Activated CD4-positive, alpha-beta T cell treated with anti-CD3 and anti-CD28 coated beads for 36 hours (primary cell): ENCODE data around the gene TMCC1. TPM values are rescaled to one million over a fixed set of nuclear protein-coding genes. Genes with fewer than 3 reads are reported as not detected.
"Not testable (repeated sequence)": the region's sequence is repeated elsewhere in the genome, so short reads cannot be mapped to it uniquely, and the experiment has no call there.

Experiments used
- ATAC-seq: fragments of 200-7000 bp; cut with Tn5 transposase; one replicate; pipeline ENCODE4 v1.10.0; 2021; ENCODE audit warnings: mild to moderate bottlenecking, moderate library complexity
- CTCF ChIA-PET: fragments of 350-600 bp; sonication (Branson Sonifier 250); formaldehyde crosslinking; loops from one replicate; lab custom pipeline; 2021; ENCODE audit warnings: antibody characterized with exemption; lab: Charles Lee
- POLR2A ChIA-PET: fragments of 350-600 bp; sonication (Branson Sonifier 250); formaldehyde crosslinking; loops from one replicate; lab custom pipeline; 2021; ENCODE audit warnings: antibody characterized with exemption, inconsistent platforms; lab: Charles Lee
- DNase-seq: peaks from one replicate; pipeline ENCODE4 v3.0.0-alpha.2; 2020
- H3K27ac Mint-ChIP-seq: one replicate; pipeline ENCODE4 v1.8.0; 2021; ENCODE audit warnings: mixed read lengths
- H3K27me3 Mint-ChIP-seq: one replicate; pipeline ENCODE4 v1.8.0; 2021; ENCODE audit warnings: mixed read lengths
- H3K36me3 Mint-ChIP-seq: one replicate; pipeline ENCODE4 v1.8.0; 2021; ENCODE audit warnings: low read depth, mixed read lengths
- H3K4me1 Mint-ChIP-seq: one replicate; pipeline ENCODE4 v1.8.0; 2021; ENCODE audit warnings: mixed read lengths
- H3K4me3 Mint-ChIP-seq: one replicate; pipeline ENCODE4 v1.8.0; 2021; ENCODE audit warnings: mild to moderate bottlenecking, moderate library complexity, mixed read lengths
- H3K9me3 Mint-ChIP-seq: one replicate; pipeline ENCODE4 v1.8.0; 2021; ENCODE audit warnings: low read depth, mixed read lengths
- intact Hi-C, 2 experiments: fragments of 100-400 bp; cut with DNase I in 1 of 2; cut with micrococcal nuclease in 1 of 2; formaldehyde crosslinking; loops; one replicate each; pipeline versions ENCODE4 v1.14.2 to v1.15.1; 2022 to 2024; cut with DNase I, micrococcal nuclease
- total RNA-seq, 2 experiments: library from RNA; stranded (reverse); gene quantifications; one replicate each; pipeline ENCODE4 v1.2.3, GENCODE V29; 2021

The TMCC1 gene
- total RNA-seq, 2 experiments from 2014 or later = 14.8 to 17.3 TPM

DNA sequence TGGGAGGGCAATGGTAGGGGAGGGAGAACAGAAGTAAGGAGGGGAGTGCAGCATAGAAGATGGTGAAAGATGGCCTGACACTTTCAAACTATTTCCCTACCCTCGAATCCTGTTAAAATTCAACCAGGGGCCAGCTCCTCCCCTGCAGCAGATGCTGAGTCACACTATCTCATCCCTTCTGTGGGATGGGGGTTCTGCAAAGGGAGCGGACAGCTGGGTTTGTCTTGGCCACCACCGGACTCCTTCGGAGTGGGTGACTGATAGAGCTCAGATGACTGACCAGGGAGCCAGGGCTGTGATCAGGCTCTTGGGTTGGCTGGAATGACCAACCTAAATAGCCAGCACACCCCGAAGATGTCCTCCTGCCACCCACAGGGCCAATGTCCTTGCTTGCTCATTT is 33.6 kb upstream of the TMCC1 start:
- peaks cover 9% of the 10 kb centered on the region for H3K9me3 Mint-ChIP-seq
- ChIA-PET CTCF (interaction anchor here (0.7 to 1.5 kb wide), 4 partner anchors 15 to 437 kb away, joined by 3 to 7 read pairs (median 3); no protein-coding TSS in a partner anchor), POLR2A (no interaction called here)
- H3K36me3 Mint-ChIP-seq = peaks cover 3% of the 10 kb centered on the region
- H3K27me3 Mint-ChIP-seq = peaks cover 5% of the 10 kb centered on the region
- DNase-seq (no peak), ATAC-seq (no peak)
- no peak overlapping the region for H3K4me3 Mint-ChIP-seq
- H3K4me1 Mint-ChIP-seq = no peaks in the 10 kb centered on the region
- intact Hi-C loops = no loop called here
- no peak overlapping the region for H3K27ac Mint-ChIP-seq

DNA sequence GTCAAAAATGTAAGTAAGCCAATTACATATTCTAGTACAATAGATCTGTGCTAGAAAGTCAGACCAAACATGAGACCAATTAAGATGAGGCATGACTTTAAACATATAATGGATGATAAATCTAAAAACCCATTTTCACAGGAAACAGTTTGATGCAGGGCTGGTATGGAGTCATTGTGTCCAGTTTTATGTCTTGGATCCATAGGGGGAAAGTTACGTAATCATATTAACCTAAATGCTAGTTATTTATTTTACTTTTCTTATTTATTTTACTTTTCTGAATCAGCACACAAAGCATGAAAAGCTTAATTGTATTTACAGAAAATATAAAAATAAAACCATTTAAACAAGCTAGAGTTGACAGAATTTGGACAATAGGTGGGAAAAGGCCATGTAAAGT is 26.3 kb upstream of the TMCC1 start:
- CTCF ChIA-PET = interaction anchor here (0.8 kb wide), 1 partner anchor 19 kb away, joined by 3 read pairs; no protein-coding TSS in a partner anchor
- POLR2A ChIA-PET = no interaction called here
- H3K4me3 Mint-ChIP-seq = no peak overlapping the region

DNA sequence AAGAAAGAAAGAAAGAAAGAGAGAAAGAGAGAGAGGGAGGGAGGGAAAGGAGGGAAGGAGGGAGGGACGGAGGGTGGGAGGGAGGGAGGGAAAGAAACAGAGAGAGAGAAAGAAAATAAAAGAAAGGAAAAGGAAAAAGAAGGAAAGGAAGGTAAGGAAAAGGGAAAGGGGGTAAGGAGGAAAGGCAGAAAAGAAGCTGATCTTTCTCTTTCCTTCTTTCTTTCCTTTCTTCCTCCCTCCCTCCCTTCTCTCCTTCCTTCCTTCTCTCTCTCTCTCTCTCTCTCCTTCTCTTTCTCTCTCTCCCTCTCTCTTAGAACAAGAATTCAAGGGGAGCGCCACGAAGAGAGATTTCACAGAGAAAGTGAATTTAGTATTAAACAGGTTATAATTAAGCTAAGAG is 25.8 kb upstream of the TMCC1 start:
- Mint-ChIP-seq H3K4me3 (no peak overlapping the region), H3K9me3 (peaks cover 29% of the 10 kb centered on the region), H3K36me3 (peaks cover 5% of the 10 kb centered on the region), H3K27ac (no peak overlapping the region), H3K27me3 (peaks cover 2% of the 10 kb centered on the region), H3K4me1 (no peaks in the 10 kb centered on the region)
- CTCF ChIA-PET = interaction anchor here (0.5 to 0.8 kb wide), 2 partner anchors 19 to 42 kb away, joined by 3 read pairs; no protein-coding TSS in a partner anchor
- DNase-seq = no peak
- ATAC-seq = no peak
- intact Hi-C loops = no loop called here
- POLR2A ChIA-PET = no interaction called here

More for the DNA sequence above, 26.3 kb upstream of the TMCC1 start:
- Mint-ChIP-seq H3K36me3 (peaks cover 5% of the 10 kb centered on the region), H3K9me3 (peaks cover 28% of the 10 kb centered on the region), H3K4me1 (no peaks in the 10 kb centered on the region), H3K27me3 (peaks cover 2% of the 10 kb centered on the region), H3K27ac (no peak overlapping the region)
- ATAC-seq (no peak), DNase-seq (no peak)
- intact Hi-C loops = no loop called here

DNA sequence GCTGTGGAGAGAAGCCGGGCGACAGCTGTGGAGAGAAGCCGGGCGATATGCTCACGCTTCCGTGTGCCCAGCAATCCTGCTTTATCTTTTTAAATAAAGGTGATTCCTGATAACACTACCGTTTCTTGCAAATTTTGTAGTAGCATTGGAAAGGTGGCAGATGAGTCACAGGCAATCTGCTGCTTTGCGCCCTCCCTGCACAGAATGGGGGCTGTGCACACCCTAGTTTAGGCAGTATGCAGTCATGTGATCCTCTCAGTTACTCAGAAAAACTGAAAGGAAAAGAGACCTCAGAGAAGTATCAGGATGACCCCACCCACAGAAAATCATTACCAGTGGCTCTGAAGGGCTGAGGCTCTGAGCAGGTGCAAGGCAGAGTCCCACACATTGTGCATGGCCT is 24.9 kb upstream of the TMCC1 start:
- intact Hi-C loops = no loop called here
- H3K27ac Mint-ChIP-seq = no peak overlapping the region
- ATAC-seq (no peak), DNase-seq (no peak)
- H3K9me3 Mint-ChIP-seq = peaks cover 29% of the 10 kb centered on the region
- POLR2A ChIA-PET = no interaction called here
- H3K36me3 Mint-ChIP-seq = peaks cover 5% of the 10 kb centered on the region
- H3K4me3 Mint-ChIP-seq = no peak overlapping the region
- CTCF ChIA-PET = no interaction called here
- H3K4me1 Mint-ChIP-seq = no peaks in the 10 kb centered on the region
- H3K27me3 Mint-ChIP-seq = peaks cover 2% of the 10 kb centered on the region

DNA sequence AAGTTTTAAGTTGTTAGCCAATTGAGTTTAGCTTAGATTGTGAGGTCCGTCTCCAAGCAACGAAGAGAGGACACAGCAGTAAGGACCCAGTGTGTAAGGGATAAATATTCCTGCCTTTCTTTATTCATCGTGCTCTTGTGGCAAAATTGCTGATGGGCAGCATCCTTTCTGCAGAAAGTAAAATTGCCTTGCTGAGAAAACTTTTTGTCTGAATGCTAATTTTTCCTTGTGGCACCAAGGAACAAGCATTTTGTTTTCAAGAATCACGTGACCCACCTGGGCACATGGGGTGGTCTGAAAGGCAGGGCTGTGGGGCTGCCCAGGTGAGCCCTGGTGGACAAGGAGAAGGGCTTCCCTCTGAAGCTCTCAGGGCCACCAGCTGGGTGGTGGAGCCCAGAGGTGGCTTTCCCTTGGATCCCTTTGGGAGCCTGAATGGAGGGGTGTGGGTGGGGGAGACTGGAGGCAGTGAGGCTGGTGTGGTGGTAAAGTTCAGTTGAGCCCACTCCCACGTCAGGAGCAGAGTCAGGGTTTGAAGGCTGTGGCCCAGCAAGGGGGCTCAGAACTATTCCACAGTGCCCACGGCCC is 24.0 kb upstream of the TMCC1 start:
- DNase-seq (no peak), ATAC-seq (no peak)
- Mint-ChIP-seq H3K27me3 (no peaks in the 10 kb centered on the region), H3K9me3 (peaks cover 29% of the 10 kb centered on the region), H3K4me3 (no peak overlapping the region), H3K4me1 (no peaks in the 10 kb centered on the region), H3K36me3 (peaks cover 5% of the 10 kb centered on the region), H3K27ac (no peak overlapping the region)
- ChIA-PET CTCF (interaction anchor here (0.8 kb wide), 1 partner anchor 16 kb away, joined by 3 read pairs; no protein-coding TSS in a partner anchor), POLR2A (no interaction called here)
- intact Hi-C loops = no loop called here

DNA sequence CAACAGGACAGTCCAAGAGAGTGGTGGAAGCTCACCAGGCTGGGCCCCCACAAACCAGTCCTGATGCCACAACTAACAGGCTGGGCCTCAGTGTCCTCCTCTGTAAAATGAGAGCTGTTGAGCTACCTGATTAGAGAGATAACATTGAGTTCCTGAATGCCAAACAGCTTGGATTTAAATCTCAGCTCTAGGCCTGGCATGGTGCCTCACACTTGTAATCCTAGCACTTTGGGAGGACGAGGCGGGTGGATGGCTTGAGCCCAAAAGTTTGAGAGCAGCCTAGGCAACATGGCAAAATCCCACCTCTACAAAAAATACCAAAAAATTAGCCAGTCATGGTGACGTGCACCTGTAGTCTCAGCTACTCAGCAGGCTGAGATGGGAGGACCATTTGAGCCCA is 20.1 kb upstream of the TMCC1 start:
- H3K4me3 Mint-ChIP-seq = no peak overlapping the region
- H3K27me3 Mint-ChIP-seq = peaks cover 4% of the 10 kb centered on the region
- intact Hi-C loops = no loop called here
- peaks cover 5% of the 10 kb centered on the region for H3K36me3 Mint-ChIP-seq
- no peaks in the 10 kb centered on the region for H3K4me1 Mint-ChIP-seq
- no peak for ATAC-seq
- H3K27ac Mint-ChIP-seq = no peak overlapping the region
- peaks cover 22% of the 10 kb centered on the region for H3K9me3 Mint-ChIP-seq
- POLR2A ChIA-PET = no interaction called here
- DNase-seq = no peak
- CTCF ChIA-PET = interaction anchor here (0.6 kb wide), 1 partner anchor 14 kb away, joined by 3 read pairs; no protein-coding TSS in a partner anchor

DNA sequence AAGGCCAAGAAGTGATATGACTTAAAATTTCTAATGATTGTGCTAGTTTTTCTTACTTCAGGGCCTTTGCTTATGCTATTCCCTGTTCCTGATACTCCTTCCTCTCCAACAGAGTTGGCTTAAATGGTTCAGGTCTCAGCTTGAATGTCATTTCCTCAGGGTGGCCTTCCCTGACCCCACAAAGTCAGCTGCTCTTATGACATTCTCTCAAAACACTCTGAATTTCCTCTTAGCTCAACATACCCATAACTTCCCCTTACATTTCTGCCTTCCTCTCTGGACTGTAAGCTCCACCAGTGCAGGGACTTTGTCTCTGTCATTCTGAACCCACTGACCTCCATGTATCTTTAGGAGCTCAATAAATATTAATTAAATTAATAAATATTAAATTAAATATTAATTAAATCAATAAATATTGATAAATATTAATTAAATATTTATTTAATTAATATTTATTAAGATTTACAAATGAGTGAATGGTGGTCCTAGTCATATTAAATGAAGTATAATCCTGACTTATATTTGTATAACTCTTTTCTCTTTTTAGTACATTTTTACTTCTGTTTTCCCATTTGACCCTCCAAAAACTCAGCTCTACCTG is 17.9 kb upstream of the TMCC1 start:
- CTCF ChIA-PET = interaction anchor here (0.9 kb wide), 1 partner anchor 10 kb away, joined by 4 read pairs; no protein-coding TSS in a partner anchor
- POLR2A ChIA-PET = no interaction called here

DNA sequence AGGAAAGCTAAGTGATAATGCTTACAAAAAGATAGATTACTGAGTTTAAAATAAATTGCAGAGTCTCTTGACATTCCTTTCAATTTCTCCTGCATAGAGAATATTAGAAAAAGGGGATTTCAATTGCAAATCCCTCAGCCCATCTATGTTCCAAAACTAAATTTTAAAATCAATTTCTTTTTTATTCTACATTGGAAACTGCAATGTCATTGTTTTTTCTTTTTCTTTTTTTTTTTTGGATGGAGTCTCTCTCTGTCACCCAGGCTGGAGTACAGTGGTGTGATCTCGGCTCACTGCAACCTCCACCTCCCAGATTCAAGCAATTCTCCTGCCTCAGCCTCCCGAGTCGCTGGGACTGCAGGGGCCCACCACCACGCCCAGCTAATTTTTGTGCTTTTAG is 15.7 kb upstream of the TMCC1 start:
- POLR2A ChIA-PET, DNase-seq, H3K4me3 Mint-ChIP-seq, H3K27ac Mint-ChIP-seq, intact Hi-C loops, H3K27me3 Mint-ChIP-seq, ATAC-seq, H3K4me1 Mint-ChIP-seq: not testable (repeated sequence)
- H3K36me3 Mint-ChIP-seq = peaks cover 22% of the 10 kb centered on the region
- CTCF ChIA-PET = interaction anchor here (0.7 to 1.4 kb wide), 2 partner anchors 25 to 658 kb away, joined by 3 to 5 read pairs; no protein-coding TSS in a partner anchor
- H3K9me3 Mint-ChIP-seq = peaks cover 16% of the 10 kb centered on the region

More for the DNA sequence above, 17.9 kb upstream of the TMCC1 start:
- Mint-ChIP-seq H3K4me1 (no peaks in the 10 kb centered on the region), H3K36me3 (peaks cover 3% of the 10 kb centered on the region), H3K4me3 (no peak overlapping the region), H3K27me3 (peaks cover 4% of the 10 kb centered on the region), H3K9me3 (peaks cover 11% of the 10 kb centered on the region), H3K27ac (no peak overlapping the region)
- DNase-seq (no peak), ATAC-seq (no peak)
- intact Hi-C loops = no loop called here

DNA sequence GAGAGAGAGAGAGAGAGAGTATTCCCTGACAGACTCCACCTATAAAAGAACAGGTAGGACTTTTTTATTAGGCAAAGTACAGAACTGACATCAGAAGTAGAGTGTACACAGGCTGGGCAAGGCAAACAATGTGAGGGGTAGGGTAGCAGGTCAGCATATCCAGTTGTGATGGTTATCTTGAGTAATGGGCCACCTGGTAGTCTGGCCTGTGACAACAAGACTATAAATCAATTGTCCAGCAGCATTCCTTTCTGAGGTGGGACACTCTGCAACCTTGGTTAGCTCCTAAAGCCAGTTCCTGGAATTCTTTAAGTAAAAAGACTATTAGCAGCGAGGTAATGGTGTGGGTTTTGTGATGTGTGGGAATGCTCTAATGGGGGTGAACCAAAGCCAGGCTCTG is 14.9 kb upstream of the TMCC1 start:
- POLR2A ChIA-PET = no interaction called here
- no peak for DNase-seq

DNA sequence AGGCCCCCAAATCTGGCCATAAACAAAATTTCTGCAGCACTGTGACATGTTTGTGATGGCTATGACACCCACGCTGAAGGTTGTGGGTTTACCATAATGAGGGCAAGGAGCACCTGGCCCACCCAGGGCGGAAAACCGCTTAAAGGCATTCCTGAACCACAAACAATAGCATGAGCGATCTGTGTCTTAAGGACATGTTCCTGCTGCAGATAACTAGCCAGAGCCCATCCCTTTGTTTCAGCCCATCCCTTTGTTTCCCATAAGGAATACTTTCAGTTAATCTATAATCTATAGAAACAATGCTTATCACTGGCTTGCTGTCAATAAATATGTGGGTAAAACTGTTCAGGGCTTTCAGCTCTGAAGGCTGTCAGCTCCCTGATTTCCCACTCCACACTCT is 7.8 kb upstream of the TMCC1 start:
- DNase-seq, H3K27ac Mint-ChIP-seq, POLR2A ChIA-PET, H3K4me1 Mint-ChIP-seq, intact Hi-C loops, ATAC-seq, H3K27me3 Mint-ChIP-seq, H3K4me3 Mint-ChIP-seq: not testable (repeated sequence)
- Mint-ChIP-seq H3K36me3 (peaks cover 19% of the 10 kb centered on the region), H3K9me3 (peaks cover 12% of the 10 kb centered on the region)
- CTCF ChIA-PET = interaction anchor here (1.0 to 1.2 kb wide), 2 partner anchors 10 to 16 kb away, joined by 3 to 4 read pairs; no protein-coding TSS in a partner anchor

More for the DNA sequence above, 14.9 kb upstream of the TMCC1 start:
- Mint-ChIP-seq H3K4me3 (no peak overlapping the region), H3K27me3 (peaks cover 4% of the 10 kb centered on the region), H3K9me3 (peaks cover 16% of the 10 kb centered on the region), H3K36me3 (peaks cover 24% of the 10 kb centered on the region), H3K27ac (no peak overlapping the region), H3K4me1 (no peaks in the 10 kb centered on the region)
- intact Hi-C loops = no loop called here
- ATAC-seq = no peak
- CTCF ChIA-PET = interaction anchor here (0.6 to 1.4 kb wide), 4 partner anchors 26 to 657 kb away, joined by 3 to 5 read pairs (median 3); no protein-coding TSS in a partner anchor

DNA sequence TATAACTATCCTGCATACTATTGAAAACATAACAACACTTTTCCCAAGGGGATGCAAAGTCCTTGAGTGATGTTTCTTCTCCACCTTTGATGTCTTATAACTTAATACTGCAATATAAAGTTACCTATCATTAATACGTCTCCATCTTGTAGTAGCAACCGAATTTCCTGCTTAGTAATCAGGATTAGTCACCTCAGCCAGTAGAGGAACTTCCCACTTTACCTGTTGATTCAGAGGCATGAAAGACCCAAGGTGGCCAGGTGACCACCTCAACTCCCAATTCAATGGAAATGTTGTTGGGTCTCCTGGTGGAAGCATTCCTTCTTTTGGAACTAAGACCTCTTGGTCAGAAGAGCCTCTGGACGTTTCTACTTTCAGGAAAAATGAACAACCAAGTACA is 3.5 kb upstream of the TMCC1 start:
- intact Hi-C loops = loop anchor here in 1 of 2 experiments (10.0 kb wide), 1 partner anchor 1128 kb away; the partner anchor contains the start of genes ASTE1 and NEK11
- ATAC-seq (no peak), DNase-seq (no peak)
- CTCF ChIA-PET = no interaction called here
- Mint-ChIP-seq H3K9me3 (no peaks in the 10 kb centered on the region), H3K27me3 (no peaks in the 10 kb centered on the region), H3K4me1 (peaks cover 9% of the 10 kb centered on the region), H3K36me3 (no peaks in the 10 kb centered on the region), H3K27ac (no peak overlapping the region), H3K4me3 (no peak overlapping the region)
- POLR2A ChIA-PET = no interaction called here
